Stimulated activated CD4-positive, alpha-beta T cell treated with anti-CD3 and anti-CD28 coated beads, TNF-alpha, amount 100 ng/mL, for 1 hour (primary cell): Measurements from ENCODE around the gene PHYKPL.

Source experiments
- DNase-seq, 3 donors: peaks; one replicate each; pipeline ENCODE4 v3.0.0-alpha.2; 2020; ENCODE audit warnings: low read depth in 3 of 3, low spot score in 1 of 3

Gene PHYKPL

GRCh38 chr5:178224403-178224802 is 8.2 kb downstream of the PHYKPL start:
- no peak for DNase-seq

- DNase-seq: no peak
Observed at GRCh38 chr5:178223828-178224335, 8.7 kb downstream of the PHYKPL start.

GRCh38 chr5:178223196-178223773 is 9.3 kb downstream of the PHYKPL start:
- DNase-seq: no peak

- no peak for DNase-seq
Observed at GRCh38 chr5:178222292-178222691, 10.3 kb downstream of the PHYKPL start.

GRCh38 chr5:178221853-178222252 is 10.7 kb downstream of the PHYKPL start:
- DNase-seq: no peak

- no peak for DNase-seq
Observed at GRCh38 chr5:178221282-178221681, 11.3 kb downstream of the PHYKPL start.

- no peak for DNase-seq
Observed at GRCh38 chr5:178218827-178219226, 13.8 kb downstream of the PHYKPL start.

- no peak for DNase-seq
Observed at GRCh38 chr5:178218237-178218776, 14.3 kb downstream of the PHYKPL start.

- DNase-seq: no peak
Observed at GRCh38 chr5:178216779-178217178, 15.8 kb downstream of the PHYKPL start.

GRCh38 chr5:178216088-178216534 is 16.5 kb downstream of the PHYKPL start:
- no peak for DNase-seq

GRCh38 chr5:178215280-178216002 is 17.2 kb downstream of the PHYKPL start:
- no peak for DNase-seq

GRCh38 chr5:178214160-178214803 is 18.3 kb downstream of the PHYKPL start:
- no peak for DNase-seq

GRCh38 chr5:178213748-178214151 is 18.9 kb downstream of the PHYKPL start:
- DNase-seq: no peak

GRCh38 chr5:178213003-178213461 is 19.6 kb downstream of the PHYKPL start:
- no peak for DNase-seq

GRCh38 chr5:178212241-178213002 is 20.2 kb downstream of the PHYKPL start:
- no peak for DNase-seq

- no peak for DNase-seq
Observed at GRCh38 chr5:178211095-178212048, 21.2 kb downstream of the PHYKPL start.

GRCh38 chr5:178210686-178211085 is 21.9 kb downstream of the PHYKPL start:
- no peak for DNase-seq

GRCh38 chr5:178210073-178210535 is 22.5 kb downstream of the PHYKPL start:
- DNase-seq: no peak

GRCh38 chr5:178209334-178210072 is 23.1 kb downstream of the PHYKPL start:
- no peak for DNase-seq
